Liver (tissue), 9 donors: ENCODE data around the gene TMC1. TPM values are rescaled to one million over a fixed set of nuclear protein-coding genes. Genes with fewer than 3 reads are reported as not detected.

Experiments
- DNase-seq: peaks from one replicate; pipeline ENCODE4 v3.0.0-alpha.2; 2017; ENCODE audit warnings: low spot score
- H3K27ac ChIP-seq, 2 donors: one replicate each; pipeline ENCODE4 v1.7.0; 2013; ENCODE audit warnings: inconsistent platforms in 2 of 2, low read length in 2 of 2, control low read depth in 1 of 2, low read depth in 1 of 2, mild to moderate bottlenecking in 1 of 2
- H3K27me3 ChIP-seq, 4 donors: one replicate each; pipeline versions ENCODE4 v1.6.1 to v1.7.0; 2013; ENCODE audit warnings: low read length in 3 of 4, inconsistent platforms in 1 of 4, mild to moderate bottlenecking in 1 of 4, moderate library complexity in 1 of 4; ENCODE audit not compliant: control insufficient read depth in 4 of 4, insufficient read depth in 4 of 4
- H3K36me3 ChIP-seq, 4 donors: one replicate each; pipeline versions ENCODE4 v1.6.1 to v1.7.0; 2013; ENCODE audit warnings: low read length in 3 of 4, mild to moderate bottlenecking in 3 of 4, low read depth in 1 of 4, moderate library complexity in 1 of 4; ENCODE audit not compliant: control insufficient read depth in 4 of 4, insufficient read depth in 3 of 4
- H3K4me1 ChIP-seq, 4 donors: one replicate each; pipeline versions ENCODE4 v1.6.1 to v1.7.0; 2013; ENCODE audit warnings: low read length in 3 of 4, mild to moderate bottlenecking in 3 of 4, moderate library complexity in 1 of 4; ENCODE audit not compliant: control insufficient read depth in 4 of 4, insufficient read depth in 4 of 4
- H3K4me3 ChIP-seq, 3 donors: one replicate each; pipeline versions ENCODE4 v1.6.1 to v1.7.0; 2013; ENCODE audit warnings: low read length in 3 of 3, control low read depth in 1 of 3, low read depth in 1 of 3, mild to moderate bottlenecking in 1 of 3
- H3K9ac ChIP-seq, 2 donors: one replicate each; pipeline ENCODE4 v1.7.0; 2013; ENCODE audit warnings: low read length in 2 of 2, mild to moderate bottlenecking in 2 of 2, moderate library complexity in 2 of 2, control low read depth in 1 of 2, low read depth in 1 of 2
- H3K9me3 ChIP-seq, 4 donors: one replicate each; pipeline versions ENCODE4 v1.6.1 to v1.7.0; 2013; ENCODE audit warnings: low read length in 3 of 4; ENCODE audit not compliant: control insufficient read depth in 4 of 4
- EGR1 ChIP-seq, 2 donors: IDR thresholded peaks; 2 replicates each; pipeline ENCODE4 v1.6.1; 2016 to 2018; ENCODE audit warnings: antibody characterized with exemption in 2 of 2, low read depth in 2 of 2
- FOXA1 ChIP-seq: IDR thresholded peaks from 2 replicates; pipeline ENCODE4 v1.6.1; 2016; ENCODE audit warnings: antibody characterized with exemption
- FOXA2 ChIP-seq: IDR thresholded peaks from 2 replicates; pipeline ENCODE4 v1.6.1; 2016; ENCODE audit warnings: antibody characterized with exemption
- GABPA ChIP-seq, 2 donors: IDR thresholded peaks in 1 of 2; conservative IDR thresholded peaks in 1 of 2; 2 replicates each; pipeline ENCODE4 v1.6.1; 2016; ENCODE audit warnings: antibody characterized with exemption in 2 of 2, mild to moderate bottlenecking in 1 of 2, moderate library complexity in 1 of 2
- HNF4A ChIP-seq, 2 donors: conservative IDR thresholded peaks; 2 replicates each; pipeline ENCODE4 v1.6.1; 2016; ENCODE audit warnings: antibody characterized with exemption in 2 of 2, mild to moderate bottlenecking in 2 of 2
- HNF4G ChIP-seq: IDR thresholded peaks from 2 replicates; pipeline ENCODE4 v1.6.1; 2016; ENCODE audit warnings: antibody characterized with exemption
- JUND ChIP-seq, 2 donors: IDR thresholded peaks; 2 replicates each; pipeline ENCODE4 v1.6.1; 2016; ENCODE audit warnings: antibody characterized with exemption in 2 of 2
- NR2F2 ChIP-seq: IDR thresholded peaks from 2 replicates; pipeline ENCODE4 v1.6.1; 2016; ENCODE audit warnings: antibody characterized with exemption
- RAD21 ChIP-seq, 2 donors: IDR thresholded peaks; 2 replicates each; pipeline ENCODE4 v1.6.1; 2016; ENCODE audit warnings: antibody characterized with exemption in 2 of 2, mild to moderate bottlenecking in 2 of 2
- RXRA ChIP-seq, 2 donors: IDR thresholded peaks; 2 replicates each; pipeline ENCODE4 v1.6.1; 2017 to 2018; ENCODE audit warnings: antibody characterized with exemption in 2 of 2, mild to moderate bottlenecking in 1 of 2
- SP1 ChIP-seq: IDR thresholded peaks from 2 replicates; pipeline ENCODE4 v1.6.1; 2018; ENCODE audit warnings: antibody characterized with exemption, mild to moderate bottlenecking
- TAF1 ChIP-seq: conservative IDR thresholded peaks from 2 replicates; pipeline ENCODE4 v1.6.1; 2016; ENCODE audit warnings: antibody characterized with exemption, mild to moderate bottlenecking
- YY1 ChIP-seq: IDR thresholded peaks from 2 replicates; pipeline ENCODE4 v1.6.1; 2016; ENCODE audit warnings: antibody characterized with exemption, mild to moderate bottlenecking
- WGBS: extraction: QIAGEN DNeasy Blood & Tissue Kit; methylation state at CpG from one replicate; pipeline ENCODE4 v1.1.7; 2013; 5-methylcytosine and 5-hydroxymethylcytosine counted together
- polyA plus RNA-seq, 2 donors: library from polyadenylated mRNA; stranded (reverse) in 1 of 2; unstranded in 1 of 2; fragments of 200-250 nt in 1 of 2; fragments of >200 nt in 1 of 2; fragmentation: Nextera tagmentation in 1 of 2; extraction: Ambion mirVana in 1 of 2; gene quantifications; one replicate each; pipeline versions ENCODE4 v1.2.1 to v1.2.3, GENCODE V29; 2013 to 2015
- total RNA-seq, 2 donors: library from RNA; depleted of rRNA; stranded (reverse); fragments of >200 nt; gene quantifications; one replicate each; pipeline ENCODE4 v1.2.3, GENCODE V29; 2014
- TF ChIP-seq, protein P1 (sequence below): fragments of 150-350 bp; IDR thresholded peaks from 2 replicates; pipeline ENCODE4 v1.5.1; 2017; ENCODE audit warnings: improper control_type of control experiment, low read depth, low read length; ENCODE audit not compliant: missing input control
- TF ChIP-seq, protein P2 (sequence below): IDR thresholded peaks from 2 replicates; pipeline ENCODE4 v1.6.1; 2016; ENCODE audit warnings: antibody characterized with exemption
- TF ChIP-seq, protein P3 (sequence below): IDR thresholded peaks from 2 replicates; pipeline ENCODE4 v1.6.1; 2016; ENCODE audit warnings: antibody characterized with exemption, mild to moderate bottlenecking
- TF ChIP-seq, protein P4 (sequence below): IDR thresholded peaks from 2 replicates; pipeline ENCODE4 v1.6.1; 2016; ENCODE audit warnings: antibody characterized with exemption
- TF ChIP-seq, protein P5 (sequence below): IDR thresholded peaks from 2 replicates; pipeline ENCODE4 v1.6.1; 2016; ENCODE audit warnings: antibody characterized with exemption
- donor health status: healthy.
- donor health status: healthy.
- donor health status: healthy.
- donor health status: healthy.
- donor health status: healthy.

Gene TMC1
- total and polyA plus RNA-seq, 4 donors: 0.09 TPM; not detected in 3

DNA sequence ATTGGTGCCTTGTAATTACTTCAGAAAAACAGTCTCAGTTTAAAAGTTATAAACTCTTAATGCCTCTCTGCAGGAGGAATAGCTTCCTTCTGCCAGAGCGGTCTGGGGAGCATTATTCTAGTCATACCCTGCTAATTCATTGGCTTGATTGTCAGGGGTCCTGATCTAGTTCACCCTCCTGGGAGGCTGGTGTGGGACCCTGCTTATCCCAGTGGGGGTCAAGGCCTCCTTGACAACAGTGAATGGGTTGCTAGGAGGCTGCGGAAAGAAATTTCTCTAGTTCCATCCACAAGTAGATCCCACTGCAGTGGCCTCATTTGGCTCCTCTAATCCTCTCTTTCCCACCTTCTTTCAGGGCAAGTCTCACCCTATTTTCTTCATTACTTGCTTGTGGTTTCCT is 105.7 kb downstream of the TMC1 start:
- no peak for DNase-seq
- 97% methylated on average over 2 of the region's 2 CpGs for WGBS
- Histone ChIP-seq H3K27me3 (no peaks in the 10 kb centered on the region), H3K27ac (no peak overlapping the region), H3K36me3 (no peaks in the 10 kb centered on the region), H3K4me3 (no peak overlapping the region), H3K9me3 (peaks cover 0 to under 1% (median 0%) of the 10 kb centered on the region in 4 donors), H3K4me1 (no peaks in the 10 kb centered on the region), H3K9ac (no peak overlapping the region)
- no peak for TF ChIP-seq JUND (IDR thresholded peaks at IDR 0.05)
- no peak for TF ChIP-seq HNF4A (conservative IDR thresholded peaks at IDR 0.05)
- no peak for TF ChIP-seq TAF1
- TF ChIP-seq YY1: no peak
- no peak for TF ChIP-seq RXRA (IDR thresholded peaks at IDR 0.05)
- TF ChIP-seq, protein P1, sequence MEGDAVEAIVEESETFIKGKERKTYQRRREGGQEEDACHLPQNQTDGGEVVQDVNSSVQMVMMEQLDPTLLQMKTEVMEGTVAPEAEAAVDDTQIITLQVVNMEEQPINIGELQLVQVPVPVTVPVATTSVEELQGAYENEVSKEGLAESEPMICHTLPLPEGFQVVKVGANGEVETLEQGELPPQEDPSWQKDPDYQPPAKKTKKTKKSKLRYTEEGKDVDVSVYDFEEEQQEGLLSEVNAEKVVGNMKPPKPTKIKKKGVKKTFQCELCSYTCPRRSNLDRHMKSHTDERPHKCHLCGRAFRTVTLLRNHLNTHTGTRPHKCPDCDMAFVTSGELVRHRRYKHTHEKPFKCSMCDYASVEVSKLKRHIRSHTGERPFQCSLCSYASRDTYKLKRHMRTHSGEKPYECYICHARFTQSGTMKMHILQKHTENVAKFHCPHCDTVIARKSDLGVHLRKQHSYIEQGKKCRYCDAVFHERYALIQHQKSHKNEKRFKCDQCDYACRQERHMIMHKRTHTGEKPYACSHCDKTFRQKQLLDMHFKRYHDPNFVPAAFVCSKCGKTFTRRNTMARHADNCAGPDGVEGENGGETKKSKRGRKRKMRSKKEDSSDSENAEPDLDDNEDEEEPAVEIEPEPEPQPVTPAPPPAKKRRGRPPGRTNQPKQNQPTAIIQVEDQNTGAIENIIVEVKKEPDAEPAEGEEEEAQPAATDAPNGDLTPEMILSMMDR: no peak
- TF ChIP-seq NR2F2: no peak
- TF ChIP-seq RAD21 (IDR thresholded peaks at IDR 0.05): no peak
- no peak for TF ChIP-seq SP1
- TF ChIP-seq, protein P2, sequence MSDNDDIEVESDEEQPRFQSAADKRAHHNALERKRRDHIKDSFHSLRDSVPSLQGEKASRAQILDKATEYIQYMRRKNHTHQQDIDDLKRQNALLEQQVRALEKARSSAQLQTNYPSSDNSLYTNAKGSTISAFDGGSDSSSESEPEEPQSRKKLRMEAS: no peak
- TF ChIP-seq GABPA (IDR thresholded peaks at IDR 0.05 in 1 of 2, conservative IDR thresholded peaks at IDR 0.05 in 1 of 2): no peak
- TF ChIP-seq FOXA1: no peak
- TF ChIP-seq EGR1 (IDR thresholded peaks at IDR 0.05; ENCODE audit: low read depth in 2 of 2): no peak
- TF ChIP-seq, protein P3, sequence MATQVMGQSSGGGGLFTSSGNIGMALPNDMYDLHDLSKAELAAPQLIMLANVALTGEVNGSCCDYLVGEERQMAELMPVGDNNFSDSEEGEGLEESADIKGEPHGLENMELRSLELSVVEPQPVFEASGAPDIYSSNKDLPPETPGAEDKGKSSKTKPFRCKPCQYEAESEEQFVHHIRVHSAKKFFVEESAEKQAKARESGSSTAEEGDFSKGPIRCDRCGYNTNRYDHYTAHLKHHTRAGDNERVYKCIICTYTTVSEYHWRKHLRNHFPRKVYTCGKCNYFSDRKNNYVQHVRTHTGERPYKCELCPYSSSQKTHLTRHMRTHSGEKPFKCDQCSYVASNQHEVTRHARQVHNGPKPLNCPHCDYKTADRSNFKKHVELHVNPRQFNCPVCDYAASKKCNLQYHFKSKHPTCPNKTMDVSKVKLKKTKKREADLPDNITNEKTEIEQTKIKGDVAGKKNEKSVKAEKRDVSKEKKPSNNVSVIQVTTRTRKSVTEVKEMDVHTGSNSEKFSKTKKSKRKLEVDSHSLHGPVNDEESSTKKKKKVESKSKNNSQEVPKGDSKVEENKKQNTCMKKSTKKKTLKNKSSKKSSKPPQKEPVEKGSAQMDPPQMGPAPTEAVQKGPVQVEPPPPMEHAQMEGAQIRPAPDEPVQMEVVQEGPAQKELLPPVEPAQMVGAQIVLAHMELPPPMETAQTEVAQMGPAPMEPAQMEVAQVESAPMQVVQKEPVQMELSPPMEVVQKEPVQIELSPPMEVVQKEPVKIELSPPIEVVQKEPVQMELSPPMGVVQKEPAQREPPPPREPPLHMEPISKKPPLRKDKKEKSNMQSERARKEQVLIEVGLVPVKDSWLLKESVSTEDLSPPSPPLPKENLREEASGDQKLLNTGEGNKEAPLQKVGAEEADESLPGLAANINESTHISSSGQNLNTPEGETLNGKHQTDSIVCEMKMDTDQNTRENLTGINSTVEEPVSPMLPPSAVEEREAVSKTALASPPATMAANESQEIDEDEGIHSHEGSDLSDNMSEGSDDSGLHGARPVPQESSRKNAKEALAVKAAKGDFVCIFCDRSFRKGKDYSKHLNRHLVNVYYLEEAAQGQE: no peak
- TF ChIP-seq, protein P4, sequence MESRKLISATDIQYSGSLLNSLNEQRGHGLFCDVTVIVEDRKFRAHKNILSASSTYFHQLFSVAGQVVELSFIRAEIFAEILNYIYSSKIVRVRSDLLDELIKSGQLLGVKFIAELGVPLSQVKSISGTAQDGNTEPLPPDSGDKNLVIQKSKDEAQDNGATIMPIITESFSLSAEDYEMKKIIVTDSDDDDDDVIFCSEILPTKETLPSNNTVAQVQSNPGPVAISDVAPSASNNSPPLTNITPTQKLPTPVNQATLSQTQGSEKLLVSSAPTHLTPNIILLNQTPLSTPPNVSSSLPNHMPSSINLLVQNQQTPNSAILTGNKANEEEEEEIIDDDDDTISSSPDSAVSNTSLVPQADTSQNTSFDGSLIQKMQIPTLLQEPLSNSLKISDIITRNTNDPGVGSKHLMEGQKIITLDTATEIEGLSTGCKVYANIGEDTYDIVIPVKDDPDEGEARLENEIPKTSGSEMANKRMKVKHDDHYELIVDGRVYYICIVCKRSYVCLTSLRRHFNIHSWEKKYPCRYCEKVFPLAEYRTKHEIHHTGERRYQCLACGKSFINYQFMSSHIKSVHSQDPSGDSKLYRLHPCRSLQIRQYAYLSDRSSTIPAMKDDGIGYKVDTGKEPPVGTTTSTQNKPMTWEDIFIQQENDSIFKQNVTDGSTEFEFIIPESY: no peak
- TF ChIP-seq FOXA2: no peak
- TF ChIP-seq, protein P5, sequence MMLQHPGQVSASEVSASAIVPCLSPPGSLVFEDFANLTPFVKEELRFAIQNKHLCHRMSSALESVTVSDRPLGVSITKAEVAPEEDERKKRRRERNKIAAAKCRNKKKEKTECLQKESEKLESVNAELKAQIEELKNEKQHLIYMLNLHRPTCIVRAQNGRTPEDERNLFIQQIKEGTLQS: no peak
- TF ChIP-seq HNF4G: no peak
